GM19438 (cell line): Measurements from ENCODE around the gene ENTPD3.
A peak's percentile ranks its signal among the peaks of the same experiment; 100 is the strongest.
"Not testable (repeated sequence)": the region's sequence is repeated elsewhere in the genome, so short reads cannot be mapped to it uniquely, and the experiment has no call there.

ENCODE experiments used
- ATAC-seq: cut with Tn5 transposase; IDR thresholded peaks from one replicate; pipeline ENCODE4 v1.9.1; 2021; ENCODE audit warnings: low read depth; ENCODE audit not compliant: unreplicated experiment

The ENTPD3 gene

GRCh38 chr3:40456940-40457823, 70.2 kb downstream of the ENTPD3 start, which contains the start of gene RPL14:
TSS of gene RPL14 (plus strand) at chr3:40457339. CDS start at chr3:40457472, 133 bp downstream.
- peak; percentile 55 for ATAC-seq

- no peak for ATAC-seq
Observed at GRCh38 chr3:40458473-40458872, 71.5 kb downstream of the ENTPD3 start.

- not testable (repeated sequence) for ATAC-seq
Observed at GRCh38 chr3:40460481-40460880, 73.5 kb downstream of the ENTPD3 start.

GRCh38 chr3:40461161-40461560, 74.2 kb downstream of the ENTPD3 start:
- no peak for ATAC-seq

- not testable (repeated sequence) for ATAC-seq
Observed at GRCh38 chr3:40462838-40463237, 75.9 kb downstream of the ENTPD3 start.

GRCh38 chr3:40463579-40463978, 76.6 kb downstream of the ENTPD3 start:
- no peak for ATAC-seq

- no peak for ATAC-seq
Observed at GRCh38 chr3:40464339-40465110, 77.5 kb downstream of the ENTPD3 start.

GRCh38 chr3:40465111-40465407, 78.1 kb downstream of the ENTPD3 start:
- no peak for ATAC-seq

- no peak for ATAC-seq
Observed at GRCh38 chr3:40465456-40465855, 78.5 kb downstream of the ENTPD3 start.

GRCh38 chr3:40468018-40468417, 81.0 kb downstream of the ENTPD3 start:
- ATAC-seq, result no peak

GRCh38 chr3:40470701-40471100, 83.7 kb downstream of the ENTPD3 start:
- ATAC-seq, result no peak

- peak; percentile 86 for ATAC-seq
Observed at GRCh38 chr3:40476478-40477470, 89.8 kb downstream of the ENTPD3 start, which contains the start of gene ZNF619. TSS of gene ZNF619 (plus strand) at chr3:40477122. CDS start at chr3:40477980, 858 bp downstream.

- ATAC-seq, result no peak
Observed at GRCh38 chr3:40477666-40478065, 90.7 kb downstream of the ENTPD3 start.
